Measurements from ENCODE around the gene ITIH3. TPM values are rescaled to one million over a fixed set of nuclear protein-coding genes. Genes with fewer than 3 reads are reported as not detected.

ITIH3 gene
- total RNA-seq, 1 experiment from 2014 or later: not detected

- DNase-seq (ENCODE audit: low spot score): peak; percentile 86
- CTCF ChIA-PET: no interaction called here
- H3K27ac ChIP-seq (ENCODE audit: low read depth, low read length, poor library complexity, severe bottlenecking): peak within 1 kb of the TSS; percentile 71
- H3K4me3 ChIP-seq (ENCODE audit: low read depth, low read length, poor library complexity, severe bottlenecking): peak within 1 kb of the TSS; percentile 70
- no peaks in the 10 kb centered on the region for H3K36me3 ChIP-seq (ENCODE audit: insufficient read depth, low read length, poor library complexity, severe bottlenecking)
- H3K27me3 ChIP-seq (replicated peaks; ENCODE audit: insufficient read depth, low read depth, low read length, poor library complexity): no peaks in the 10 kb centered on the region
- BruUV-seq (replicated peaks): no TSS peak
- intact Hi-C loops (cut with micrococcal nuclease; ENCODE audit: unreplicated experiment): no loop called here
- TF ChIP-seq CTCF (conservative IDR thresholded peaks at IDR 0.05; ENCODE audit: low read depth, low read length) (no peak), EZH2 (IDR thresholded peaks at IDR 0.05; ENCODE audit: borderline replicate concordance, low read depth, low read length, poor library complexity, severe bottlenecking) (no peak)
- no peaks in the 10 kb centered on the region for H3K4me1 ChIP-seq (ENCODE audit: insufficient read depth, low read length, poor library complexity, severe bottlenecking)
- H3K9me3 ChIP-seq (ENCODE audit: low read depth, low read length, poor library complexity, severe bottlenecking): no peaks in the 10 kb centered on the region
- POLR2A ChIA-PET (ENCODE audit: low non-redundant PET): no interaction called here
Observed at GRCh38 chr3:52770496-52771333, 23.9 kb upstream of the ITIH3 start, which contains the start of gene NEK4. Gene NEK4, minus strand, starts transcription at chr3:52770940. Its CDS starts 194 bp downstream, at chr3:52770746.

- H3K27ac ChIP-seq (ENCODE audit: low read depth, low read length, poor library complexity, severe bottlenecking): peak overlapping the region; percentile 71
- no peaks in the 10 kb centered on the region for H3K9me3 ChIP-seq (ENCODE audit: low read depth, low read length, poor library complexity, severe bottlenecking)
- TF ChIP-seq EZH2 (IDR thresholded peaks at IDR 0.05; ENCODE audit: borderline replicate concordance, low read depth, low read length, poor library complexity, severe bottlenecking): no peak
- TF ChIP-seq CTCF (conservative IDR thresholded peaks at IDR 0.05; ENCODE audit: low read depth, low read length): no peak
- H3K27me3 ChIP-seq (replicated peaks; ENCODE audit: insufficient read depth, low read depth, low read length, poor library complexity): no peaks in the 10 kb centered on the region
- no peak for DNase-seq (ENCODE audit: low spot score)
- H3K4me3 ChIP-seq (ENCODE audit: low read depth, low read length, poor library complexity, severe bottlenecking): peak overlapping the region; percentile 70
- H3K36me3 ChIP-seq (ENCODE audit: insufficient read depth, low read length, poor library complexity, severe bottlenecking): no peaks in the 10 kb centered on the region
- TSS peak; percentile 99 for BruUV-seq (replicated peaks)
- ChIA-PET POLR2A (ENCODE audit: low non-redundant PET) (no interaction called here), CTCF (no interaction called here)
- no peaks in the 10 kb centered on the region for H3K4me1 ChIP-seq (ENCODE audit: insufficient read depth, low read length, poor library complexity, severe bottlenecking)
- intact Hi-C loops (cut with micrococcal nuclease; ENCODE audit: unreplicated experiment): no loop called here
Observed at GRCh38 chr3:52771334-52771681, 23.3 kb upstream of the ITIH3 start.

- CTCF ChIA-PET: no interaction called here
- DNase-seq (ENCODE audit: low spot score): no peak
- Histone ChIP-seq H3K4me3 (ENCODE audit: low read depth, low read length, poor library complexity, severe bottlenecking) (peak overlapping the region; percentile 70), H3K27me3 (replicated peaks; ENCODE audit: insufficient read depth, low read depth, low read length, poor library complexity) (no peaks in the 10 kb centered on the region), H3K36me3 (ENCODE audit: insufficient read depth, low read length, poor library complexity, severe bottlenecking) (no peaks in the 10 kb centered on the region), H3K9me3 (ENCODE audit: low read depth, low read length, poor library complexity, severe bottlenecking) (no peaks in the 10 kb centered on the region), H3K27ac (ENCODE audit: low read depth, low read length, poor library complexity, severe bottlenecking) (no peak overlapping the region), H3K4me1 (ENCODE audit: insufficient read depth, low read length, poor library complexity, severe bottlenecking) (no peaks in the 10 kb centered on the region)
- TF ChIP-seq CTCF (conservative IDR thresholded peaks at IDR 0.05; ENCODE audit: low read depth, low read length) (no peak), EZH2 (IDR thresholded peaks at IDR 0.05; ENCODE audit: borderline replicate concordance, low read depth, low read length, poor library complexity, severe bottlenecking) (no peak)
- POLR2A ChIA-PET (ENCODE audit: low non-redundant PET): no interaction called here
- intact Hi-C loops (cut with micrococcal nuclease; ENCODE audit: unreplicated experiment): no loop called here
- BruUV-seq (replicated peaks): no TSS peak
Observed at GRCh38 chr3:52771702-52772101, 22.9 kb upstream of the ITIH3 start.

Measured in A673 (cell line).